Suprapubic skin (tissue), 4 donors: ENCODE data around the gene C16orf92.

ENCODE experiments used
- CTCF ChIP-seq, 2 donors: fragments of 200-600 bp in 1 of 2; fragments of 450-650 bp in 1 of 2; sonication (generic) in 1 of 2; IDR thresholded peaks; one replicate each; pipeline ENCODE4 v1.5.1; 2016 to 2019; ENCODE audit warnings: antibody characterized with exemption in 2 of 2, mild to moderate bottlenecking in 1 of 2, moderate library complexity in 1 of 2
- POLR2A ChIP-seq, 2 donors: fragments of 450-650 bp; IDR thresholded peaks; one replicate each; pipeline ENCODE4 v1.6.1; 2017; ENCODE audit warnings: antibody characterized with exemption in 2 of 2, mild to moderate bottlenecking in 2 of 2, moderate library complexity in 2 of 2
- POLR2AphosphoS5 ChIP-seq, 3 donors: sonication (generic); formaldehyde crosslinking; IDR thresholded peaks; one replicate each; pipeline ENCODE4 v1.6.1; 2017; ENCODE audit warnings: antibody characterized with exemption in 3 of 3

- no peak for TF ChIP-seq POLR2AphosphoS5 (IDR thresholded peaks at IDR 0.05)
- no peak for TF ChIP-seq CTCF (IDR thresholded peaks at IDR 0.05)
- no peak for TF ChIP-seq POLR2A (IDR thresholded peaks at IDR 0.05)
Observed at GRCh38 chr16:30006095-30006473, 16.9 kb upstream of the C16orf92 start.
